IMR-90 (cell line): ENCODE measurements around the gene LRRC56. TPM values are rescaled to one million over a fixed set of nuclear protein-coding genes. Genes with fewer than 3 reads are reported as not detected.
"Not testable (repeated sequence)": the region's sequence is repeated elsewhere in the genome, so short reads cannot be mapped to it uniquely, and the experiment has no call there.

Experiments
- ATAC-seq: fragments of 200-7000 bp; cut with Tn5 transposase; 2 replicates; pipeline ENCODE4 v1.9.1; 2020; ENCODE audit warnings: low read depth, mild to moderate bottlenecking, moderate library complexity
- BruUV-seq: library from RNA; stranded (reverse); fragments of 400-500 nt; replicated peaks from 2 replicates; lab custom pipeline; 2021; lab: Mats Ljungman, UMichigan
- CTCF ChIA-PET: fragments of 300-600 bp; formaldehyde crosslinking; extraction: SDS; loops from one replicate; lab custom pipeline; 2021; ENCODE audit warnings: antibody characterized with exemption; lab: Yijun Ruan, JAX
- POLR2A ChIA-PET: fragments of 300-600 bp; sonication (Branson Sonifier 250); formaldehyde crosslinking; loops from one replicate; lab custom pipeline; 2022; ENCODE audit warnings: antibody characterized with exemption; ENCODE audit not compliant: unreplicated experiment; lab: Charles Lee
- DNase-seq: peaks from one replicate; pipeline ENCODE4 v3.0.0; 2013
- H2AFZ ChIP-seq: replicated peaks from 2 replicates; pipeline ENCODE3; 2013; ENCODE audit warnings: low read length, mild to moderate bottlenecking; ENCODE audit not compliant: poor library complexity
- H2AK5ac ChIP-seq: 2 replicates; pipeline ENCODE4 v1.6.1; 2013; ENCODE audit warnings: low read depth, low read length, inconsistent platforms
- H2AK9ac ChIP-seq: replicated peaks from 2 replicates; pipeline ENCODE3; 2013; ENCODE audit warnings: mild to moderate bottlenecking, low read depth, low read length, moderate library complexity; ENCODE audit not compliant: poor library complexity
- H2BK120ac ChIP-seq: 2 replicates; pipeline ENCODE4 v1.6.1; 2013; ENCODE audit warnings: low read depth, low read length, inconsistent platforms
- H2BK15ac ChIP-seq: 3 replicates; pipeline ENCODE4 v1.6.1; 2013; ENCODE audit warnings: low read depth, low read length, inconsistent platforms
- H2BK20ac ChIP-seq: 2 replicates; pipeline ENCODE4 v1.6.1; 2013; ENCODE audit warnings: low read depth, mild to moderate bottlenecking, inconsistent platforms, low read length, moderate library complexity
- H2BK5ac ChIP-seq: 2 replicates; pipeline ENCODE4 v1.6.1; 2013; ENCODE audit warnings: mild to moderate bottlenecking, low read depth, low read length, inconsistent platforms; ENCODE audit not compliant: poor library complexity, severe bottlenecking
- H3K14ac ChIP-seq: replicated peaks from 2 replicates; pipeline ENCODE4 v1.6.1; 2013; ENCODE audit warnings: low read depth, low read length, inconsistent platforms
- H3K18ac ChIP-seq: 2 replicates; pipeline ENCODE4 v1.6.1; 2013; ENCODE audit warnings: low read depth, low read length, control low read depth
- H3K23ac ChIP-seq: 2 replicates; pipeline ENCODE4 v1.6.1; 2013; ENCODE audit warnings: low read depth, low read length, inconsistent platforms
- H3K27ac ChIP-seq: 2 replicates; pipeline ENCODE4 v1.5.1; 2013; ENCODE audit warnings: mild to moderate bottlenecking, control low read depth, low read length; ENCODE audit not compliant: insufficient read depth
- H3K27me3 ChIP-seq: 2 replicates; pipeline ENCODE4 v1.6.1; 2013; ENCODE audit warnings: low read length; ENCODE audit not compliant: control insufficient read depth, insufficient read depth
- H3K36me3 ChIP-seq: 2 replicates; pipeline ENCODE4 v1.6.1; 2013; ENCODE audit warnings: low read length, mixed read lengths; ENCODE audit not compliant: control insufficient read depth, insufficient read depth
- H3K4ac ChIP-seq: 2 replicates; pipeline ENCODE4 v1.6.1; 2013; ENCODE audit warnings: low read depth, low read length, inconsistent platforms
- H3K4me1 ChIP-seq: 2 replicates; pipeline ENCODE4 v1.6.1; 2013; ENCODE audit warnings: low read length, mixed read lengths; ENCODE audit not compliant: control insufficient read depth, insufficient read depth
- H3K4me2 ChIP-seq: 2 replicates; pipeline ENCODE4 v1.6.1; 2013; ENCODE audit warnings: low read depth, mild to moderate bottlenecking, control low read depth, low read length, moderate library complexity
- H3K4me3 ChIP-seq: 2 replicates; pipeline ENCODE4 v1.5.1; 2013; ENCODE audit warnings: low read depth, mild to moderate bottlenecking, control low read depth, low read length, moderate library complexity; ENCODE audit not compliant: insufficient read depth
- H3K56ac ChIP-seq: 2 replicates; pipeline ENCODE4 v1.6.1; 2013; ENCODE audit warnings: low read length, inconsistent platforms; ENCODE audit not compliant: insufficient read depth; ENCODE audit errors: extremely low read depth
- H3K79me1 ChIP-seq, 2 experiments: 2 replicates each; pipeline ENCODE4 v1.6.1; 2013; ENCODE audit warnings: low read length in 2 of 2, inconsistent platforms in 1 of 2, low read depth in 1 of 2
- H3K9ac ChIP-seq: 2 replicates; pipeline ENCODE4 v1.6.1; 2013; ENCODE audit warnings: low read depth, low read length, control low read depth
- H3K9me1 ChIP-seq: 2 replicates; pipeline ENCODE4 v1.6.1; 2013; ENCODE audit warnings: low read length, inconsistent platforms; ENCODE audit not compliant: insufficient read depth
- H3K9me3 ChIP-seq: 2 replicates; pipeline ENCODE4 v1.6.1; 2013; ENCODE audit warnings: low read length; ENCODE audit not compliant: control insufficient read depth, insufficient read depth
- H4K20me1 ChIP-seq: 2 replicates; pipeline ENCODE4 v1.6.1; 2013; ENCODE audit warnings: low read length, inconsistent platforms; ENCODE audit not compliant: insufficient read depth
- H4K5ac ChIP-seq: 2 replicates; pipeline ENCODE4 v1.6.1; 2013; ENCODE audit warnings: mild to moderate bottlenecking, low read depth, low read length, control low read depth
- H4K8ac ChIP-seq, 2 experiments: 2 replicates each; pipeline ENCODE4 v1.6.1; 2013; ENCODE audit warnings: low read depth in 2 of 2, low read length in 2 of 2, control low read depth in 1 of 2, inconsistent platforms in 1 of 2
- H4K91ac ChIP-seq: 2 replicates; pipeline ENCODE4 v1.6.1; 2013; ENCODE audit warnings: low read depth, low read length, inconsistent platforms; ENCODE audit not compliant: insufficient read depth
- WGBS, 2 experiments: methylation state at CpG; one replicate each; pipeline versions ENCODE4 v1.1.5 to v1.1.7; 2013; ENCODE audit warnings: missing lambda C conversion rate in 2 of 2; ENCODE audit not compliant: insufficient read length in 1 of 2; ENCODE audit errors: extremely low coverage in 2 of 2; 5-methylcytosine and 5-hydroxymethylcytosine counted together
- dilution Hi-C: fragments of 300-500 bp; cut with HindIII; formaldehyde crosslinking; loops from one replicate; pipeline ENCODE4 v1.14.3; 2018; ENCODE audit warnings: low sequenced_read_pairs; ENCODE audit not compliant: unreplicated experiment
- in situ Hi-C: fragments of 300-500 bp; cut with MboI; formaldehyde crosslinking; loops from 3 replicates; pipeline ENCODE4 v1.14.3; 2019; ENCODE audit warnings: low sequenced_read_pairs, inconsistent platforms, mixed read lengths
- intact Hi-C: fragments of 100-400 bp; cut with micrococcal nuclease; formaldehyde crosslinking; loops from 2 replicates; pipeline ENCODE4 v1.10.0; 2022
- polyA plus RNA-seq, 3 experiments: library from polyadenylated mRNA; depleted of rRNA; stranded (reverse); fragments of >200 nt; gene quantifications; 2 replicates each; pipeline ENCODE4 v1.2.3, GENCODE V29; 2012; ENCODE audit warnings: low replicate concordance in 1 of 3
- total RNA-seq: library from RNA; depleted of rRNA; stranded (reverse); fragments of >200 nt; gene quantifications from 2 replicates; pipeline ENCODE4 v1.2.3, GENCODE V29; 2012

The LRRC56 gene
- total and polyA plus RNA-seq, 2 of the 4 experiments (the other 2 are of a cell fraction), result 0.36 to 1.3 TPM

DNA sequence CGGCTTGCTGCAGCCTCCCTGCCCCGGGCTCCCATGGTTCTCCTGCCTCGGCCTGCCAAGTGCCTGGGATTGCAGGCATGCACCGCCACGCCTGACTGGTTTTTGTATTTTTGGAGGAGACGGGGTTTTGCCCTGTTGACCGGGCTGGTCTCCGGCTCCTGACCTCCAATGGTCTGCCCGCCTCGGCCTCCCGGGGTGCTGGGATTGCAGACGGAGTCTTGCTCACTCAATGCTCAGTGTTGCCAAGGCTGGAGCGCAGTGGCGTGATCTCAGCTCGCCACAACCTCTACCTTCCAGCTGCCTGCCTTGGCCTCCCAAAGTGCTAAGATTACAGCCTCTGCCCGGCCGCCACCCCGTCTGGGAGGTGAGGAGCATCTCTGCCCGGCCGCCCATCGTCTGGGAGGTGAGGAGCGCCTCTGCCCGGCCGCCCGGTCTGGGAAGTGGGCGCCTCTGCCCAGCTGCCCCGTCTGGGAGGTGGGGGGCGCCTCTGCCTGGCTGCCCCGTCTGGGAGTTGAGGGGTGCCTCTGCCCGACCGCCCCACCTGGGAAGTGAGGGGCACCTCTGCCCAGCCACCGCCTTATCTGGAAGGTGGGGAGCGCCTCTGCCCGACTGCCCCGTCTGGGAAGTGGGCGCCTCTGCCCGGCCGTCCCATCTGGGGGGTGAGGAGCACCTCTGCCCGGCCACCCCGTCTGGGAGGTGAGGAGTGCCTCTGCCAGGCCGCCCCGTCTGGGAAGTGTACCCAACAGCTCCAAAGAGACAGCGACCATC lies 20.2 kb upstream of the LRRC56 start:
- H2BK15ac ChIP-seq, H4K8ac ChIP-seq, H3K4me2 ChIP-seq, H2BK20ac ChIP-seq, H4K20me1 ChIP-seq, H3K9me1 ChIP-seq, H4K91ac ChIP-seq, H4K5ac ChIP-seq, H2AK5ac ChIP-seq, H3K27me3 ChIP-seq, H3K9me3 ChIP-seq, H3K4ac ChIP-seq, dilution Hi-C loops, H2BK5ac ChIP-seq, H2AK9ac ChIP-seq, H3K4me1 ChIP-seq, H3K14ac ChIP-seq, H3K27ac ChIP-seq, BruUV-seq, H2BK120ac ChIP-seq, H3K18ac ChIP-seq, H3K56ac ChIP-seq, in situ Hi-C loops, H3K23ac ChIP-seq, H3K4me3 ChIP-seq, H3K79me1 ChIP-seq, H2AFZ ChIP-seq, CTCF ChIA-PET, ATAC-seq, H3K9ac ChIP-seq, DNase-seq: not testable (repeated sequence)
- 98% methylated on average over 12 of the region's 43 CpGs; no CpG with 5 or more reads in 1 of the 2 experiments for WGBS, 2 experiments
- peaks cover 12% of the 10 kb centered on the region for H3K36me3 ChIP-seq
- POLR2A ChIA-PET, result interaction anchor here (0.7 kb wide), 1 partner anchor 63 kb away, joined by 10 read pairs; no protein-coding TSS in a partner anchor
- intact Hi-C loops, result loop anchor here (5.0 kb wide), 1 partner anchor 310 kb away; the partner anchor contains the start of genes BET1L and RIC8A
